AG04449 (cell line): ENCODE measurements around the gene PDE6A.
"Not testable (repeated sequence)": the region's sequence is repeated elsewhere in the genome, so short reads cannot be mapped to it uniquely, and the experiment has no call there.

Experiments used
- CTCF ChIA-PET: fragments of 350-600 bp; formaldehyde crosslinking; extraction: SDS; loops from one replicate; lab custom pipeline; 2021; ENCODE audit warnings: antibody characterized with exemption; lab: Yijun Ruan, JAX
- POLR2A ChIA-PET: fragments of 400-600, 350-600 bp; formaldehyde crosslinking; extraction: SDS; loops from one replicate; lab custom pipeline; 2020; ENCODE audit warnings: antibody characterized with exemption, inconsistent platforms; lab: Yijun Ruan, JAX
- DNase-seq: peaks from one replicate; pipeline ENCODE4 v3.0.0-alpha.2; 2010; ENCODE audit warnings: low read depth, low spot score
- H3K4me3 ChIP-seq: 2 replicates; pipeline ENCODE4 v1.5.1; 2011; ENCODE audit warnings: low read depth, mild to moderate bottlenecking, control low read depth, low read length
- CTCF ChIP-seq: IDR thresholded peaks from one replicate; pipeline ENCODE4 v1.5.1; 2011; ENCODE audit warnings: mild to moderate bottlenecking, moderate library complexity, low read length, control low read depth, inconsistent platforms; ENCODE audit not compliant: insufficient read depth; ENCODE audit errors: missing control alignments

PDE6A gene

DNA sequence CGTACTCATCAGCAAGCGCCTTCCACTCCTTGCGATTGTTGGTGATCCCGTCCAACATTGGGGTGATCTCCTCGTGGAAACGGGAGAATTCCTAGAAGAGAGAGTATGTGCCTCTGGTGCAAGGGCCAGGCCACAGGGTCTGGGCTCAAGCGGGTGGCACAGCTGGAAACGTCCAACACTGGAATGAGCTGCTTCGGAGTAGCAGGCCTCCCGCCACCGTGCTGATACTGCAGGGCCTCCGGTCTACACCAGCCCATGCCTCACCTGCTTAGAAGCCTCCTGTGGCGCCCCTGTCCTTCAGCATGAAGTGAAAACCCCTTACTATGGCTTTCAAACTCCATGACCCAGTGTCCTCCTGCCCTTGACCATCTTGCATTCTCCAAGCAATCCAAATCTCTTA, 81.4 kb downstream of the PDE6A start:
- POLR2A ChIA-PET: no interaction called here
- CTCF ChIA-PET: interaction anchor here (0.6 to 17.5 kb wide), 6 partner anchors 11 to 386 kb away, joined by 3 to 244 read pairs (median 4); no protein-coding TSS in a partner anchor
- DNase-seq: no peak
- H3K4me3 ChIP-seq: no peak overlapping the region
- TF ChIP-seq CTCF: no peak

DNA sequence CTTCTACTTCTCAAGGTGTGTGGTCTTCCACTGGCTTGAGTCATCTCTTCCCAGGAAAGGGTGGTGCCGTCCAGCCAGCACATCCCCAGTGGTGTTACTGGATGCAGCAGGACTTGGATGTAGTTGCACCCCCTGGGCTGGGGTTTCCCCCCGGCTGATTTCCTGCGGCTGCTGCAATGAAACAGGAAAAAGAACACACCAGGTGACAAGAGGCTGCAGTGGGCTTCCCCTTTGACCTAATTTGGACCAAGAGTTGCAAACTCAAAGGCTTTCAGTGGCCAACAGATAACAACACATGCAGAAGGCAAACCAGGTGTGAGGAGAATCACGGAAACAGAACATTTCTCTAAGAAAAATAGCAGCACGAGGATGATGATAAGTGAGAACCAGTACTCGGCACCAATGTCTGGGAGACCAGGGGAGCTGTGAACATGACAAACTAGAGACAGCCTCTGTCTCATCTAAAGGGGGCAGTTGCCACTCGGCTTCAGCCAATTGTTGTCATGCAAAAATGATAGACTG, 83.7 kb downstream of the PDE6A start:
- no peak overlapping the region for H3K4me3 ChIP-seq
- no peak for DNase-seq
- TF ChIP-seq CTCF: no peak
- ChIA-PET POLR2A (no interaction called here), CTCF (interaction anchor here (0.6 to 17.5 kb wide), 6 partner anchors 9 to 242 kb away, joined by 3 to 244 read pairs (median 5); no protein-coding TSS in a partner anchor)

DNA sequence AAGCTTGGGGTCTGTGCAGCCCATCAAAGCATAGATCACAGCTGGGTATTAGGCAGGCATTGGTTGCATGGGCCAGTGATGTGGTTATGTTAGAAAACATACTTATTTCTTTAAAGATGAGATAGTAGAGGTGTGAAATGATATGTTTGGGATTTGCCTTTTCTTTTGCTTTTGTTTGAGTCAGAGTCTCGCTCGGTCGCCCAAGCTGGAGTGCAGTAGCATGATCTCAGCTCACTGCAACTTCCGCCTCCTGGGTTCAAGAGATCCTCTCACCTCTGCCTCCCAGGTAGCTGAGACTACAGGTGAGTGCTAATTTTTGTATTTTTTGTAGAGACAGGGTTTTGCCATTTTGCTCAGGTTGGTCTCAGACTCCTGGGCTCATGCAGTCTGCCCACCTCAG, 84.8 kb downstream of the PDE6A start:
- no peak for TF ChIP-seq CTCF
- POLR2A ChIA-PET: no interaction called here
- CTCF ChIA-PET: interaction anchor here (1.5 to 17.5 kb wide), 2 partner anchors 8 to 101 kb away, joined by 3 to 244 read pairs; partner anchors contain the start of gene SLC26A2
- no peak overlapping the region for H3K4me3 ChIP-seq
- no peak for DNase-seq

DNA sequence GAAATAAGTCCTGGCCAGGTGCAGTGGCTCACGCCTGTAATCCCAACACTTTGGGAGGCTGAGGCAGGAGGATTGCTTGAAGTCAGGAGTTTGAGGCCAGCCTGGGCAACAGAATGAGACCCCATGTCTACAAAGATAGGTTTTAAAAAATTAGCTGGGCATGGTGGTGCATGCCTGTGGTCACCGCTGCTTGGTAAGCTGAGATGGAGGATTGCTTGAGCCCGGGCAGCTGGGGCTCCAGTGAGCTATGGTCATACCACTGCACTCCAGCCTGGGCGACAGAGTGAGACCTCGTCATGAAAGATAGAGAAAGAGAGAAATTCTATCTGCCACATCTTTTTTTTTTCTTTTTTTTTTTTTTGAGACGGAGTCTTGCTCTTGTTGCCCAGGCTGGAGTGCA, 86.1 kb downstream of the PDE6A start:
- POLR2A ChIA-PET: not testable (repeated sequence)
- CTCF ChIA-PET: interaction anchor here (1.2 to 16.8 kb wide), 5 partner anchors 10 to 132 kb away, joined by 3 to 568 read pairs (median 10); partner anchors contain the start of gene SLC26A2

DNA sequence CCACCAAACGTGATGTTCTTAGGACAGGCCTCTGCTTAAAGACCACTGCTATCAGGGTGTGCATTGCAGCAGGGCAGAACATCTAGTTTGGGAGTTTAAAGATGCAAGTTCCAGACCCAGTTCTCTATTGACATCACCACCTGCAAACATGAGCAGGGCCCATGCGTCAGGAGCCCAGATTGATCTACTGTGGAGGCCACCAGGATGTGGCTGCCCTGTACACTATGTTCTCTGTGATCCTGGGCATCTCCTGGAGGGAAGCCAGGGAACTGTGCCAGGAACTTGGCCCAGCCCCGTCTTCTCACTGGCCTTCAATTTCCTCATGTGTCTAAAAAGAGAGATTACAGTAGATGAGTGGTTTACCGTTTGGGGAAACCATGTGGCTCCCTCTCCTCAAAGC, 87.1 kb downstream of the PDE6A start:
- POLR2A ChIA-PET: no interaction called here
- no peak overlapping the region for H3K4me3 ChIP-seq
- no peak for TF ChIP-seq CTCF
- CTCF ChIA-PET: interaction anchor here (1.2 to 16.8 kb wide), 4 partner anchors 11 to 133 kb away, joined by 3 to 568 read pairs (median 127); no protein-coding TSS in a partner anchor
- DNase-seq: no peak

More for the DNA sequence above, 86.1 kb downstream of the PDE6A start:
- not testable (repeated sequence) for DNase-seq, H3K4me3 ChIP-seq

DNA sequence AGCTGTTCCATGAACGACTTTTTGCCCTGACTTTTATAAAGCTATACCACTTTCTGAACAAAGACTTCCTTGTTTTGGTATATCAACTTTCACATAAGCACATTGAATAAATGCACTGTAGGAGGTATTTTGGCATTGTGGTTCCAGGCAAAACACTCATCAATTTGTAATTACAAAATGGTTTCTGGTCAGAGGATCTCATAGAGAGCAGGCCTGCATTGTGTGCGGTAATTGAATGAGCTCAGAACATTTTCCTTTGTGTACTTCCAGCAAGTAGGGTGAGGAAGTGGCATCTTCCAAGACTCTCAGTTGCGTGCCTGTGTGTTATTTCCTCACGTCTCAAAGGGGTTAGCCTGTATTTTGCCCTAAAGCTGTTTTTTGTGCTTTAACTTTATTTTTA, 89.2 kb downstream of the PDE6A start:
- no peak for DNase-seq
- ChIA-PET CTCF (interaction anchor here (0.9 to 16.8 kb wide), 11 partner anchors 13 to 217 kb away, joined by 3 to 568 read pairs (median 5); partner anchors contain the start of gene SLC26A2), POLR2A (no interaction called here)
- H3K4me3 ChIP-seq: no peak overlapping the region
- no peak for TF ChIP-seq CTCF
